Stimulated activated CD8-positive, alpha-beta memory T cell treated with anti-CD3 and anti-CD28 coated beads, Interleukin-7, amount 100 ng/mL, for 48 hours (primary cell): ENCODE measurements around the gene MRPL39.

ENCODE experiments used
- DNase-seq, 2 donors: peaks; one replicate each; pipeline ENCODE4 v3.0.0-alpha.2; 2020; ENCODE audit warnings: low read depth in 1 of 2; ENCODE audit errors: extremely low read depth in 1 of 2

The MRPL39 gene

GRCh38 chr21:25541042-25541441 lies 66.2 kb downstream of the MRPL39 start:
- no peak for DNase-seq

GRCh38 chr21:25539606-25540005 lies 67.7 kb downstream of the MRPL39 start:
- no peak for DNase-seq

GRCh38 chr21:25537174-25537573 lies 70.1 kb downstream of the MRPL39 start:
- DNase-seq = no peak

GRCh38 chr21:25536752-25537151 lies 70.5 kb downstream of the MRPL39 start:
- no peak for DNase-seq

- no peak for DNase-seq
These were observed 71.4 kb downstream of the MRPL39 start for GRCh38 chr21:25535849-25536248.
